Measurements from ENCODE around the gene GLYATL1.

Gene GLYATL1

GRCh38 chr11:58939277-58939676 is at the start of gene GLYATL1:
TSS of gene GLYATL1 (plus strand) at chr11:58939488. CDS start at chr11:58947088, 7,600 bp downstream.
- DNase-seq = no peak

- DNase-seq = no peak
These were observed 45.4 kb upstream of the GLYATL1 start for GRCh38 chr11:58893899-58894298.

GRCh38 chr11:58898106-58898505 is 41.2 kb upstream of the GLYATL1 start:
- no peak for DNase-seq

GRCh38 chr11:58900479-58901420 is 38.5 kb upstream of the GLYATL1 start:
- no peak for DNase-seq

GRCh38 chr11:58902881-58903280 is 36.4 kb upstream of the GLYATL1 start:
- DNase-seq = no peak

- no peak for DNase-seq
These were observed 34.1 kb upstream of the GLYATL1 start for GRCh38 chr11:58905011-58905720.

- DNase-seq = no peak
These were observed 33.4 kb upstream of the GLYATL1 start for GRCh38 chr11:58905721-58906547.

- DNase-seq = peak; percentile 48
These were observed 31.5 kb upstream of the GLYATL1 start for GRCh38 chr11:58907780-58908179.

GRCh38 chr11:58912124-58912523 is 27.2 kb upstream of the GLYATL1 start:
- DNase-seq = no peak

GRCh38 chr11:58913685-58914084 is 25.6 kb upstream of the GLYATL1 start:
- DNase-seq = no peak

- no peak for DNase-seq
These were observed 24.3 kb upstream of the GLYATL1 start for GRCh38 chr11:58914821-58915543.

GRCh38 chr11:58916637-58917036 is 22.7 kb upstream of the GLYATL1 start:
- DNase-seq = no peak

GRCh38 chr11:58917159-58917783 is 22.0 kb upstream of the GLYATL1 start:
- no peak for DNase-seq

- DNase-seq = no peak
These were observed 19.7 kb upstream of the GLYATL1 start for GRCh38 chr11:58919561-58919960.

GRCh38 chr11:58919980-58920379 is 19.3 kb upstream of the GLYATL1 start:
- no peak for DNase-seq

- DNase-seq = no peak
These were observed 17.4 kb upstream of the GLYATL1 start for GRCh38 chr11:58921778-58922390.

- DNase-seq = no peak
These were observed 16.8 kb upstream of the GLYATL1 start for GRCh38 chr11:58922479-58922878.

GRCh38 chr11:58923300-58923788 is 15.9 kb upstream of the GLYATL1 start:
- DNase-seq = no peak

GRCh38 chr11:58924230-58924629 is 15.1 kb upstream of the GLYATL1 start:
- DNase-seq = no peak

GRCh38 chr11:58926251-58926650 is 13.0 kb upstream of the GLYATL1 start:
- DNase-seq = no peak

- no peak for DNase-seq
These were observed 12.6 kb upstream of the GLYATL1 start for GRCh38 chr11:58926695-58927094.

All from SIG-M5 (cell line).